GM19023 (cell line): ENCODE measurements around the gene GRB14.
"Not testable (repeated sequence)": the region's sequence is repeated elsewhere in the genome, so short reads cannot be mapped to it uniquely, and the experiment has no call there.

ENCODE experiments used
- ATAC-seq: cut with Tn5 transposase; IDR thresholded peaks from one replicate; pipeline ENCODE4 v1.9.1; 2021; ENCODE audit warnings: mild to moderate bottlenecking, moderate library complexity; ENCODE audit not compliant: unreplicated experiment

The GRB14 gene

DNA sequence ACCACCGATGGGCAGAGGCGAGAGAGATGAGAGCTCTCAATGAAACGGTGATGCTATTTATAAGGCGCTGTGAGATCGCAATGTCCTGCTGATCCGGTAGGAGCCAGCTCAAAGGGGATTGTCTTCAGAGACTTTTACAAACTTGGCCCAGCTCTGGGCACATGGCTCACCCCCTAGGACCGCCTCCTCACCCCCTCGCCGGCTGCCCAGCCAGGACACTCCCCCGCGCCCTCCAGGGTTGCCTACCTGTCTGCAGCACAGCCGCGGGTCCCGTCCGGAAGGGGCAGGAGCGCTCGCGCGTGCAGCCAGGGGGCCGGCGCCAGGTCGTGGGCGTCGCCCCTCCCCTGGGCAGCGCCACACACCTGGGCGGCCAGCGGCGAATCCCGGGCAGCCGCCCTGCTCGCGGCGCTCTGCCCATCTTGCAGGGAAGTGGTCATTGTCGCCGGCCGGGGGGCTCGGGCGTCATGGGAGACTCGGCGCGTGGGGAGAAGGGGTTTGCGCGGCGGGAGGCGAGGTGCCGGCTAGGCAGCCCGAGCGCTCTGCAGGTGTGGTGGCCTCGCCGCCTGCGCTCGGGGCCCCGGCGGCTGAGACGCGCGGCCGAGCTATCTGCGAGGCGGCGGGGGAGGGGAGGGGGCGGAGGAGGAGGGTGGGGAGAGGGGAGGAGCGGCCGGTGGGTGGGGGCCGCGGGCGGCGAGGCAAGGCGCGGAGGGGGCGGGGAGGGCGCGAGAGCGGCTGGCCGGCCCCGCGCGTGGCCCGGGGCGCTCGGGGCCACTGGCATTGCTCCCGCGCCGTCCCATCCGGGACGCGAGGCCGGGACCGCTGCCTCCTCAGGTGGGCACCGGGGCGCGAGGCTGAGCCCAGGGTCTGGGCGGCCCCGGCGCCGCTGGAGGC, at the start of gene GRB14:
GRB14 (minus strand) TSS at position 610 of the 891 bp plus-strand sequence; CDS start at position 437, 173 bp downstream.
- ATAC-seq, result no peak

DNA sequence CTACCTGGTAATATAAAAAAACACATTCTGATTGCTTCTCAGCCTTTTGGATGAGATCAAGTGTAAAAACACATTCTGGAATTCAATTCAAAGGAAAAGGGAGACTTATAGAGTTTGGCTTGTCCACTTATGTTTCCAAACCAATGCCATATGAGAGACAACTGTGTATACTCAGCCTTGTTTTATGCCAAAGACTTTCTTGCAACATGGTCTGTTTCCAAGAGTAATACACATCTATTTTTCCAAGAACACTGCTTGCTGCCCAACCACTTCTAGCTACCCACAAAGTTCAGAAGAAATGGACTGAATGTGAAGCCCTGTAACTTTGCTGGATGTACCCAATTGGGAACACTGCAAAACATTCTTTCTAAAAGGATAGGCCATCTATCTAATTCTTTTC, 48.0 kb upstream of the GRB14 start:
- ATAC-seq, result no peak

DNA sequence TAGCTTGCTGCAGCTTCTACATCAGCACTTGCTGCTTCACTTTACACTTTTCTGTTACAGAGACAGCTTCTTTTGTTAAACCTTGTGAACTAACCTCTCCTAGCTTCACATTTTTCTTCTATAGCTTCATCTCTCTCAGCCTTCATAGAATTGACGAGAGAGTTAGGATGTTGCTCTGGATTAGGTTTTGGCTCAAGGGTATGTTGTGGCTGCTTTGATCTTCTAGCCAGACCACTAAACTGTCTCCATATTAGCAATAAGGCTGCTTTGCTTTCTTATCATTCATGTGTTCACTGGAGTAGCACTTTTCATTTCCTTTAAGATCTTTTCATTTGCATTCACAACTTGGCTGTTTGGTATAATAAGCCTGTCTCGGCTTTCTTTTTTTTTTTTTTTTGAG, 46.3 kb upstream of the GRB14 start:
- ATAC-seq, result no peak

DNA sequence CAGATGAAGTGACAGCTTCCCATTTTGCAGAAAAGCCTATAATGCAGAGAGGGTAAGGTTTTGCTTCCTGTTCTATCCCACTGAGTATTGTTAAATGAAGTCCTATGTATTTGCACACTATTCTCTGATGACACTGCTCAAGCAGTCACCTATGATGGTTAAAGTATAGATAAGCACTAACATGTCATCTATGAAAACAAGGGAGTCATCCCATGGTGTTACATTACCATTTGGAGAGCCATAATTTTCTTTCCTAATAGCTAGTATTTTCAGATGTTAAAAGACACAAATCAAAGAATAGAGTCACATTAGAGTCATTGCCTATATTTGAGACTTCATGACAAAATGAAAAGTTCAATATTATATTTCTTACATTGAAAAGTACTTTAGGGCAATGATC, 42.8 kb upstream of the GRB14 start:
- no peak for ATAC-seq

DNA sequence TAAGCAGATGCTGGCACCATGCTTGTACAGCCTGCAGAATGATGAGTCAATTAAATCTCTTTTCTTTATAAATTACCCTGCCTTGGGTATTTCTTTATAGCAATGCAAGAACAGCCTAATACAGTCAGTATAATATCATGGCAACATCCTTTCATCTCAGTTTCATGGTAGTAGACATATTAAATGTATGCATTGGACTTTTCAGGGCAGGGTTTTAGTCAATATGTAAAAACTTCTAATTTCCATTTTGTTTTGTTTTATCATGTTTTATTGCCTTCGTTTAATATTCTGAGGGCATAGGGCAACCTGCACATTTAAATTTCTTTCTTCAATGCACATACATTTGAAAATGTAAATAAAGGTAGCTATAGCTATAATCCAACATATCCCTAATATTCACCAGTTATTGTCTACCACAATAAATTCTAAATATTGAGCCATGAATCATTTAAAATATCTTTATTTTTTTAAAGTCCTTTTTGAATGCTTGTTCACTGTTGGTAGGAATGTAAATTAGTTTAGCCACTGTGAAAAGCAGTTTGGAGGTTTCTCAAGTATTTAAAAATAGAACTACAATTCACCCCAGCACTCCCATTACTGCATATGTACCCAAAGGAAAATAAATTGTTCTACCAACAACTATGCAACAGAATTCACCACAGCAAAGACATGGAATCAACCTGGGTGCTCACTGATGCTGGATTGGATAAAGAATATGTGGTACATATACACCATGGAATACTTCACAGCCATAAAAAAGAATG, 41.8 kb upstream of the GRB14 start:
- no peak for ATAC-seq

DNA sequence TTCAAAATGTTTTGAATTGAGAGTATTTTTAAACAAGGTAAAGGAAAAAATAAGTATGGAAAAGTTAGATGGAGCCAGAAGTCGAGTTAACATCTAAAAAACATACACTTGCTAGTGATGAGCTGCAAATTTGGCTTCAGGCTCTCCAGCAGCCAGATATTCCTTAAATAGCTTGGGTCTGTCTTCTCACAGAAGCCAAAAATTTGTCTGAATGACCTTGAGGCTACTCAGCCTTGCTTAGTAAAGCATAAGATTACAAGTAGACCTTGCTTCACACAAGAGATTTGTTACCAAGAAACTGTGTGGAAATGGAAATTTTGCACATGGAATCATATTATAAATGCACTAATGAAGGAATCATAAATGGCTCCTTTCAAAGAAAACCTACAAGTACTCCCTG, 40.8 kb upstream of the GRB14 start:
- ATAC-seq, result no peak

DNA sequence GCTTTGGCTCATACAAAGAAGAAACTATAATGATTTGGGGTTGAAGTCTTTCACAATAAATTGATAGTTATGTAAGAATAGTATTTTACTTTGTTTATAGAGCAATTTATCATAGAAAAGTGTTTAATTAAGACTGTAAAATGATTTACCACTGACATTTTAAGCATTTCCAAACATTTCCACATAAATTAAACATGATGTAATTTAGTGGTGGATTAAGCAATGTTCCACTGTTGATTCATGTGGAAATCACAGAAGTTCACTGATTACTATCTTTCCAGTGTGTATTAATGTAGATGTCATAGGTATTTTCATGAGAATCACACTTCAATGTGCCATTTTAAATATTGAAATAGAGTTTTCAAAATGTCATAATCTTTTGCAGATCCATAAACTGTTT, 40.1 kb upstream of the GRB14 start:
- no peak for ATAC-seq

DNA sequence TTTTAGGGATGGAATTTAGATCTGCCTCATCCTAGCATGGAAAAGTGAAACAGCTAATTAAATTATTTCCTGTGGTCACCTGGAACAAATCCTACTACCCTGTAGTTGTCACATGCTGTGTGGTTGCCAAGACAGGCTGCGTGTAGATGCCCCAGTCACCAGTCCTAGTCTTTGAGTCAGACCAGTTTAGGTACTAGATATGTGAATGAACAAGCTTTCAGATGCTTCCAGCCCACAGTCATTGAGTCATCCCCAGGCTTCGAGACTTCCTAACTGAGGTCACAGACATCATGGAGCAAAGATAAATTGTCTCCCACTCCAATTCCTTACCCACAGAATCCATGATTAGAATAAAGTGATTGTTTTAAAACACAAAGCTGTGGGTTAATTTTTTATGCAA, 35.8 kb upstream of the GRB14 start:
- ATAC-seq, result no peak

DNA sequence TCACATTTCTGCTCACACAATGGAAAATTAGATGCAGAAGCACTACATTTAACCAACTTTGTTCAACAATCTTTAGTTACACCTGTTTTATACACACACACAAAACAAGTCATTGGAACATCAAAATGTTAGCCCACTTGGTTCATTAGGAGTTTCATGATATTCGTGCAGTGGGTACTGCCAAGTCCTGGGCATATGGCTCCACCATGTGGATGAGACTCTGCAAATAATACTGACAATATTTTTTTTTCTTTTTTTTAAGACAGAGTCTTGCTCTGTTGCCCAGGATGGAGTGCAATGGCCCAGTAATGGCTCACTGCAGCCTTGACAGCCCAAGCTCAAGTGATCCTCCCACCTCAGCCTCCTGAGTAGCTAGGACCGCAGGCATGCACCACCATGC, 34.5 kb upstream of the GRB14 start:
- ATAC-seq, result no peak

DNA sequence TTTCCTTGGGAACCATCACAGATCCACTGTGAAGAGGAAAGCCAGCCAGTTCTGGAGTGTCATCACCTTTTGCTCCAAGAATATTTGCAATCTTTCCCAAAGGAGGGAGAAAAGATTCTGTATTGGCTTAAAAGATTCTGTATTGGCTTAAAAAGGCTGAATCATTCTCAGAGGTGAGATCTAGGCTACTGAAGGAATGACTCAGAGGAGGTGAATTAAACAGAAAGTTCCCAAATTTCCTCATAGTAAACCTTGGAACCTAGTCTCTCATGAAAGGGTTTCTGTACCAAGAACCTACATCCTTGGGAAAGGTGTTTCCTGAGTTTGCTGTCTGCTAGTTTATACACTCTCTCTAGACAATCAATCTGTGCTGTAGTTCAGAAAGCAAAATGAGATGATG, 34.1 kb upstream of the GRB14 start:
- ATAC-seq, result no peak

DNA sequence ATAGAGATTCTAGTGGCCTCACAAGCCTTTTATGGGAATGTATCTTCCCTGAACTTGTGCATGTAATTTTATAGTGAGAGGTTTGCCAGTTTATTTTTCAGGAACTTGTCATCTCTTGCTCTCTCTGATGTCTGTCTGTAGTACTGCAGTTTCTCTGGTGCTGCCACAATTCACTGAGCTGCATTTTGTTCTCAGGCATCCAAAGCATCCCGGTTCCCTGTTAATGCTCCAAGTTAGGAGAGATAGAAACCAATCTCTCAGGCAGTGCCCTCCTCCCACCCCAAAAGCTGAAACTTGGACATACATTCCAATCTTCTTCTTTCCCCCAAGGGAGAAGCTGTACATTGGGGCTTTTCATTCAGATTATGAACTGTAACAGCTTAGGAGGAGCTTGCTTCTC, 30.1 kb upstream of the GRB14 start:
- ATAC-seq, result no peak

DNA sequence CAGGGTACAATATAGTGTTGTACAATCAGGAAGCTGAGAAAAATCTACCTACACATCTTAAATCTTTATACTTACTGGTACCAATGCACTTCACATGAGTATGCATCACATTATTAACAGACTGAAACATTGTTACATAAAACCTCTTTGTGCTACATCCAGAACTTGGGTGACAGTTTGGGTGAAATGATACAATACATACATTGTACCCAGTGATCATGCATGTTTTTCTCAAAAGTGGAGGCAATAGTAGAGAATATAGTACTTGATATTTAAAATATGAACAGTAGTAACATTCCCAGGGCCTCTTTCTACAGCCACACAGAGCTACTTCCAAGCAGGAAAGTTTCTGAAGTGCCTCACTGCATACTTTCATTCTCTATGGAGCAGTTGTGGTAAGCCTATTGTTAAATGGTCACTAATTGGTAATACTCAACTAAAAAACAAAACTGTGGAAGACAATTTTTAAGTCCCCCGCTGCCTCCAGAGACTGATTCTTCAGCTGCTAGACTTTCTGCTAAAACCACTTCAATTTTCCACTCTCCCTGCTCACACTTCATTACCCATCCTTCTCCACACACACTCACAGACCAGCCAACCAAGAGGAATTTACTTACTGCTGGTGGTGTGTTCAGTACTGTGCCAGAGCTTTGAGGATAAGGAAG, 22.9 kb upstream of the GRB14 start:
- no peak for ATAC-seq

DNA sequence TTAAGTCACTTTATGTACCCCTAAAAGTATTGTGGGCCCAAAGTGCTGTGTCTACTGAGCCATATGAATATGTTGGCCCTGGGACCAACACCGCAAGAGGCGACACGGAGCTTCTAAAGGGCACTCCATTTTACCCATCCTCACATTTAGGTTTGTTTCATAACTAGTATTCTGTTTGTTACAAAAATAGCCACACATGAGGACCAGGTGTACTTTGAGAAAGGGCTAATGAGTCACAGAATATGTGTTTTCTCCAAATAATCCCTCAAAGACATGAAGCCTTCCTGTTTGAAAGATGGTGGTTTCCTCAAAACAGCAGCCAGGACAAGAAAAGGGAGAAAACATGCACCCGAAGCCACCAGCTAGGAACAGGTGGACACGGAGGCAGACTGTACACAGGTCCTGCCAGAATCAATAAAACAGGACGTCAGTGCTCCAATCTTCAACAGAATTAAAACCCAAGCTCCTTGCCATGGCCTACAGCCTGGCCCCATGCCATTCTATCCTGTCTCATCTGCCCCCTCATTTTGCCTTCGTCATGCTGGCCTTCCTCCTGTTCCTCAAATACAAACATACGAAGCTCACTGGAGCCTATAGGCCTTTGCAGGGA, 21.8 kb upstream of the GRB14 start:
- ATAC-seq, result no peak

DNA sequence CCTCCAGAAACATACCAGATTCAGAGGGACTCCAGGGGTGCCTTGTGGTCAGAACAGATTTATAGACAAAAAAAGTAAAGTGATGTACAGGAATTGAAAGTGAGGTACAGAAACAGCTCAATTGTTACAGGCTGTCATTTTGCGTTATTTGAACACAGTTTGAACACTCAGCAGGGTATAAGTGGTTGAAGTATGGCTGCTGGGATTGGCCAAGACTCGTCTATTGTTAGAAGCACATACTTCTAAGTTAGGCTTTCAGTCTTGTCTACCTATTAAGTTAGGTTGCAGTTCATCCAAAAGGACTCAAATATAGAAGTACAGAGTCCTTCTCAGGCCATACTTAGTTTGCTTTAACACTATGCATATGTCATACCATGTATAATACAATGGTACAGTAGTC, 21.0 kb upstream of the GRB14 start:
- no peak for ATAC-seq

DNA sequence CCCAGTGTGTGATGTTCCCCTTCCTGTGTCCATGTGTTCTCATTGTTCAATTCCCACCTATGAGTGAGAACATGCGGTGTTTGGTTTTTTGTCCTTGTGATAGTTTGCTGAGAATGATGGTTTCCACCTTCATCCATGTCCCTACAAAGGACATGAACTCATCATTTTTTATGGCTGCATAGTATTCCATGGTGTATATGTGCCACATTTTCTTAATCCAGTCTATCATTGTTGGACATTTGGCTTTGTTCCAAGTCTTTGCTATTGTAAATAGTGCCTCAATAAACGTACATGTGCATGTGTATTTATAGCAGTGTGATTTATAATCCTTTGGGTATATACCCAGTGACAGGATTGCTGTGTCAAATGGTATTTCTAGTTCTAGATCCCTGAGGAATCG, 7.0 kb upstream of the GRB14 start:
- ATAC-seq, result not testable (repeated sequence)

DNA sequence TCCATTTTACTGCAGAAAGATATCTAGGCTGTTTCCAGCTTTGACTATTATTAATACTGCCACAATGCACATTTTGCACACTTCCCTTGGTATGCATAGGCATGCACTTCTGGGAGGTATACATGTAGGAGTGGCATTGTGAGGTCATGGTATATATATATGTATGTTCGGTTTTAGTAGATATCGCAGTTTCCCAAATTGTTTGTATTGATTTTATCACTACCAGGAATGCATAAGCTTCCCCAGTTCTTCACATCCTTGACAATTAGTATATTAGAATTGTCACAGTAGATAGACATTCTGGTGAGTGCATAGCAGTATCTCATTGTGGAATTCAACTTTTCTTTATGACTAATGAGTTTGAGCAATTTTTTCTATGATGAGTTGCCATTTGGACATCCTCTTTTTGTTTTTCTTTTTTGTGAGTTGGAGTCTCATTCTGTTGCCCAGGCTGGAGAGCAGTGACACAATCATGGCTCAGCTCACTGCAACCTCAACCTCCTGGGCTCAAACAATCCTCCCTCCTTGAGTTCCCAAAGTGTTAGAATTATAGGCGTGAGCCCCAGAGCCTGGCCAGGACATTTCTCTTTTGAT, 4.2 kb upstream of the GRB14 start:
- ATAC-seq, result no peak

DNA sequence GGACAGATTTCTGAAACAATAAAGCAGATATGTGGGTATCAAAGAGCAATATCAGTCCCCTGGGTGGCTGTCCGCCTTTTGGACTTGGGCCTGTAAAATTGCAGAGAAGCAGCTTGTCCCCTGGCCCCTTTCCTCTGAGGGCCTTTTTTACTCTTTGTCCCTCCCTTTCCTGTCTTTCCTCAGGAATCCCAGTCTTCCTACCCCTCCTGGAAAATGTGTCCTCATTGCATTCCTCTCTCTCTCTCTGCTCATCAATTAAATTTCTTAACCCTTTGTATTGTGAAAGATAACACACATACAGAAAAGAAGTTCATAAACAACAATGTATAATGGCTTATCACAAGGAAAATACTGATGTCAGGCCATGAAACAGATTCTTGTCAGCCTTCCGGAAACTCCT, 3.0 kb upstream of the GRB14 start:
- no peak for ATAC-seq

DNA sequence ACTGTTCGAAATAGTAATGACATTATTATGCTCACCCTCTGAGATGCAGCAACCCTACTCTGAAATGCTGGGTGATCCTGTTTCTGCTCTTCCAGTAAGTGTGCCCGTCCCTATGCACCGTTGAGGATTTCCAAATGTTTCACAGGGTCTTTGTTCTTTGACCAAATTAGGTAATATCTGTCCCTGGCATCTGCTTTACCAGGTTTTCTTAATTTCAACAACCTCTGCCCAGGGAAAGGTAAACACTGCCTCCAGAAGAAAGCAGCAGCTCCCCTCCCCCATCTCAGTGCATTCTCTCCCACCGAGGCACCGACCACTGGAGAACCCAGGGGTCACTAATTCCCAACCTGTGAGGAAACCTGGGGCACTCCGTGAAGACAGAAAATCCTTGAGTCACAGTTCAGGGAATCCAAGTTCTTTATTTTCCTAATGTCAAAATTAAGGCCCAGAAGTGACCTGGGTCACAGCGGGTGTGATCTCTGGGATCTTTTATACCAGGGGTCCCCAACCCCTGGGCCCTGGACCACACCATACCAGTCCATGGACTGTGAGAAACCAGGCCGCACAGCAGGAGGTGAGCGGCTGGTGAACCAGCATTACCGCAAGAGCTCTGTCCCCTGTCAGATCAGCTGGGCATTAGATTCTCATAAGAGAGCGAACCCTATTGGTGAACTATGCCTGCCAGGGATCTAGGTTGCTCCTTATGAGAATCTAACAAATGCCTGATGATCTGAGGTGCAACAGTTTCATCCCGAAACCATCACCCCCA, 1.2 kb upstream of the GRB14 start:
- ATAC-seq, result no peak

DNA sequence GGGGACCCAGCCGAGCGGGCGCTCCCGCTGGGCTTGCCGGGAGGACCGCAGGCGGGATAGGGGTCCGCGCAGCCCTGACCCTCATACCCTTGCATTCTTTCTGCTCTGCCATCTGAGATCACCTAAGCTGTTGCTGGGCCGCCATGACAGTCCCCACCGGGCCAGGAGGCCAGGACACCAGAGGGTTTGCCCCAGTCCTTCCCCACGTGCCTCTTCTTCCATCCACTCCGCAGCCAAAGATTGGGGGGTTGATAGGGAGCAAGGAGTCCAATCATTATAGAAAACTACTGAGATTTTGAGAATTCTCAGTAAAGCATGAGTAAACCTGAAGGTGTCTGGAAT, 453 bp upstream of the GRB14 start:
- no peak for ATAC-seq

DNA sequence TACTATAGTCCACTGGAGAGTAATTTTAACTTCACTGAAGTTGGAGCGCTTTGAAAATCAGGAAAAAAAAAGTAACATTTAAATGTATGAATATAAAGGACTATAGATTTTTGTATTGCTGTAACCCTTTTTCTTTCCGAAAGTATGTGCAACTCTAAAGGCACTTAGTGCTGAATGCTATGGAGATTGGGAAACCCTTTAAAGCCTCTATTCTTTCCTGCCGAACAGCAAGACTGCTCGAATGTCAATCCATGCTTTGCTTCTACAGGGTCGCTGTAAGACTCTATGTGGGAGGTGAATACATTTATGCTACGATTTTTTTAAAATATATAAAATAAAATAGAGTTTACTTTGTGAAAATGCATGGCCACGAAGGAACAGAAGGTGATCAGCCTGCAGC, 825 bp downstream of the GRB14 start:
- ATAC-seq, result no peak
